HEK293 (cell line): ENCODE measurements around the gene SIK3.
A peak's percentile ranks its signal among the peaks of the same experiment; 100 is the strongest.

Experiments used
- FEZF1 ChIP-seq: fragments of 450-650 bp; formaldehyde crosslinking; IDR thresholded peaks from 2 replicates; pipeline ENCODE4 v1.5.1; 2016; ENCODE audit warnings: missing biosample characterization, missing genetic modification characterization
- HOXC10 ChIP-seq: sonication (generic); formaldehyde crosslinking; IDR thresholded peaks from 2 replicates; pipeline ENCODE4 v1.8.1; 2023; ENCODE audit warnings: mild to moderate bottlenecking, missing genetic modification reagents
- KLF1 ChIP-seq: fragments of 450-650 bp; formaldehyde crosslinking; IDR thresholded peaks from 2 replicates; pipeline ENCODE4 v1.5.1; 2016; ENCODE audit warnings: missing biosample characterization, missing genetic modification characterization
- PATZ1 ChIP-seq: fragments of 450-650 bp; formaldehyde crosslinking; IDR thresholded peaks from 2 replicates; pipeline ENCODE4 v1.5.1; 2016; ENCODE audit warnings: missing biosample characterization, missing genetic modification characterization
- SETDB1 ChIP-seq: IDR thresholded peaks from one replicate; pipeline ENCODE4 v1.6.1; 2017; ENCODE audit warnings: mild to moderate bottlenecking, low read length, moderate library complexity, mixed read lengths; ENCODE audit not compliant: insufficient read length
- SP7 ChIP-seq: fragments of 450-650 bp; formaldehyde crosslinking; IDR thresholded peaks from 2 replicates; pipeline ENCODE4 v1.5.1; 2016; ENCODE audit warnings: missing biosample characterization, missing genetic modification characterization
- TRIM28 ChIP-seq: IDR thresholded peaks from 2 replicates; pipeline ENCODE4 v1.6.1; 2011; ENCODE audit warnings: low read length, control low read depth, borderline replicate concordance
- ZBTB1 ChIP-seq: fragments of 450-650 bp; formaldehyde crosslinking; IDR thresholded peaks from 2 replicates; pipeline ENCODE4 v1.5.1; 2016; ENCODE audit warnings: missing biosample characterization, missing genetic modification characterization
- ZBTB6 ChIP-seq: fragments of 450-650 bp; formaldehyde crosslinking; IDR thresholded peaks from 2 replicates; pipeline ENCODE4 v1.5.1; 2017; ENCODE audit warnings: missing biosample characterization, missing genetic modification characterization
- ZNF112 ChIP-seq: fragments of 450-650 bp; formaldehyde crosslinking; IDR thresholded peaks from 2 replicates; pipeline ENCODE4 v1.5.0; 2017; ENCODE audit warnings: missing biosample characterization, missing genetic modification characterization
- ZNF121 ChIP-seq: fragments of 450-650 bp; formaldehyde crosslinking; IDR thresholded peaks from 2 replicates; pipeline ENCODE4 v1.5.1; 2016; ENCODE audit warnings: missing biosample characterization, missing genetic modification characterization
- ZNF138 ChIP-seq: fragments of 450-650 bp; formaldehyde crosslinking; IDR thresholded peaks from 2 replicates; pipeline ENCODE4 v1.5.1; 2016; ENCODE audit warnings: missing biosample characterization, missing genetic modification characterization, borderline replicate concordance
- ZNF146 ChIP-seq: fragments of 450-650 bp; formaldehyde crosslinking; IDR thresholded peaks from 2 replicates; pipeline ENCODE4 v1.5.1; 2016; ENCODE audit warnings: missing biosample characterization, missing genetic modification characterization
- ZNF148 ChIP-seq: fragments of 450-650 bp; formaldehyde crosslinking; IDR thresholded peaks from 2 replicates; pipeline ENCODE4 v1.5.0; 2017; ENCODE audit warnings: missing biosample characterization, missing genetic modification characterization, borderline replicate concordance
- ZNF214 ChIP-seq: fragments of 450-650 bp; formaldehyde crosslinking; IDR thresholded peaks from 2 replicates; pipeline ENCODE4 v1.5.1; 2017; ENCODE audit warnings: missing biosample characterization, mild to moderate bottlenecking, missing genetic modification characterization, borderline replicate concordance
- ZNF37A ChIP-seq: fragments of 450-650 bp; IDR thresholded peaks from 2 replicates; pipeline ENCODE4 v1.5.1; 2018; ENCODE audit warnings: missing biosample characterization, missing genetic modification characterization
- ZNF404 ChIP-seq: fragments of 450-650 bp; formaldehyde crosslinking; IDR thresholded peaks from 2 replicates; pipeline ENCODE4 v1.5.1; 2017; ENCODE audit warnings: missing biosample characterization, missing genetic modification characterization
- ZNF449 ChIP-seq: fragments of 450-650 bp; formaldehyde crosslinking; IDR thresholded peaks from 2 replicates; pipeline ENCODE4 v1.5.1; 2017; ENCODE audit warnings: missing biosample characterization, mild to moderate bottlenecking, missing genetic modification characterization, moderate library complexity
- ZNF530 ChIP-seq: fragments of 450-650 bp; formaldehyde crosslinking; IDR thresholded peaks from 2 replicates; pipeline ENCODE4 v1.5.1; 2016; ENCODE audit warnings: low read depth, missing biosample characterization, missing genetic modification characterization
- ZNF560 ChIP-seq: fragments of 450-650 bp; formaldehyde crosslinking; IDR thresholded peaks from 2 replicates; pipeline ENCODE4 v1.5.1; 2017; ENCODE audit warnings: missing biosample characterization, missing genetic modification characterization, borderline replicate concordance
- ZNF610 ChIP-seq: fragments of 450-650 bp; formaldehyde crosslinking; IDR thresholded peaks from 2 replicates; pipeline ENCODE4 v1.5.1; 2016; ENCODE audit warnings: missing biosample characterization, missing genetic modification characterization, borderline replicate concordance
- ZNF621 ChIP-seq: fragments of 450-650 bp; formaldehyde crosslinking; IDR thresholded peaks from 2 replicates; pipeline ENCODE4 v1.5.1; 2017; ENCODE audit warnings: missing biosample characterization, missing genetic modification characterization
- ZNF624 ChIP-seq: fragments of 450-650 bp; formaldehyde crosslinking; IDR thresholded peaks from 2 replicates; pipeline ENCODE4 v1.5.1; 2017; ENCODE audit warnings: missing biosample characterization, missing genetic modification characterization
- ZNF677 ChIP-seq: fragments of 450-650 bp; IDR thresholded peaks from 2 replicates; pipeline ENCODE4 v1.5.0; 2018; ENCODE audit warnings: missing biosample characterization, mild to moderate bottlenecking, missing genetic modification characterization, moderate library complexity
- ZNF837 ChIP-seq: fragments of 450-650 bp; formaldehyde crosslinking; IDR thresholded peaks from 2 replicates; pipeline ENCODE4 v1.5.1; 2016; ENCODE audit warnings: missing biosample characterization, missing genetic modification characterization
- ZSCAN23 ChIP-seq: fragments of 450-650 bp; formaldehyde crosslinking; IDR thresholded peaks from 2 replicates; pipeline ENCODE4 v1.5.1; 2016; ENCODE audit warnings: missing biosample characterization, missing genetic modification characterization
- ZSCAN4 ChIP-seq: fragments of 450-650 bp; formaldehyde crosslinking; IDR thresholded peaks from 2 replicates; pipeline ENCODE4 v1.5.1; 2017; ENCODE audit warnings: missing biosample characterization, missing genetic modification characterization
- TF ChIP-seq, protein P1 (sequence below): fragments of 450-650 bp; formaldehyde crosslinking; IDR thresholded peaks from 2 replicates; pipeline ENCODE4 v1.5.1; 2017; ENCODE audit warnings: missing biosample characterization, missing genetic modification characterization
- TF ChIP-seq, protein P2 (sequence below): fragments of 450-650 bp; IDR thresholded peaks from 2 replicates; pipeline ENCODE4 v1.5.1; 2018; ENCODE audit warnings: missing biosample characterization, mild to moderate bottlenecking, missing genetic modification characterization

SIK3 gene

DNA sequence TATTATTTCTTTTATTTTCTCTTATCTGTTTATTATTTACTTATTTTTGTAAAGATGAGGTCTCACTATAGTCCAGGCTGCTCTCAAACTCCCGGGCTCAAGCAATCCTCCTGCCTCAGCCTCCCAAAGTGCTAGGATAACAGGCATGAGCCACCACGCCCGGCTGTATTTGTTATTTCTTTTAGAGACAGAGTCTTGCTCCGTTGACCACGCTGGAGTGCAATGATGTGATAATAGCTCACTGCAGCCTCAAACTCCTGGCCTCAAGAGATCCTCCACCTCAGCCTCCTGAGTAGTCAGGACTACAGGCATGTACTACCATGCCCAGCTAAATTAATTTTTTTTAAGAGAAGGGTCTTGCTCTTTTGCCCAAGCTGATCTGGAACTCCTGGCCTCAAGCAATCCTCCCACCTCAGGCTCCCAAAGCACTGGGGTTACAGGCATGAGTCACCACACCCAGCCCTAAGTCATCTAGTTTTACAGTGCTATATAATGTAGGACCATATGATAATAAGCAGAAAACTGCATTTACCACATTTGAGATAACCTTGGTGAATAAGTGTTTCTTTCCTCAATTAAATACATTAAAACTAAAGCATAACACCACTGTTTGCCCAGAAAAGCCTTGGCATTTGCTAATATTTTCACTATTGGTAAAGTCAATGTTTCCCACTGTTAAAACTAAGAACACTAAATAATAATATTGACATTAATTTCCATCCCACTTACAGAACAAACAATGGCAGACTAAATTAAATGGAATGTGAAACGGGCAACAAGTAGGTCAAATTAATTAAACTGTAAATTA, 127.5 kb downstream of the SIK3 start (continued):
- TF ChIP-seq ZNF148 (tag by site-specific recombination): no peak
- TF ChIP-seq ZNF530 (tag by site-specific recombination): no peak
- no peak for TF ChIP-seq ZNF677 (tag by site-specific recombination)
- TF ChIP-seq ZSCAN4 (tag by site-specific recombination): no peak
- no peak for TF ChIP-seq ZNF404 (tag by site-specific recombination)
- TF ChIP-seq ZNF37A: no peak
- TF ChIP-seq ZSCAN23: no peak
- no peak for TF ChIP-seq SETDB1
- TF ChIP-seq FEZF1 (tag by site-specific recombination): peak; percentile 51; the same call in 1 of the 2 replicates
- no peak for TF ChIP-seq PATZ1 (tag by site-specific recombination)
- TF ChIP-seq ZNF138 (tag by site-specific recombination): no peak
- TF ChIP-seq ZBTB1 (tag by site-specific recombination): no peak
- TF ChIP-seq TRIM28: no peak
- TF ChIP-seq ZNF837 (tag by site-specific recombination): no peak
- TF ChIP-seq, protein P1, sequence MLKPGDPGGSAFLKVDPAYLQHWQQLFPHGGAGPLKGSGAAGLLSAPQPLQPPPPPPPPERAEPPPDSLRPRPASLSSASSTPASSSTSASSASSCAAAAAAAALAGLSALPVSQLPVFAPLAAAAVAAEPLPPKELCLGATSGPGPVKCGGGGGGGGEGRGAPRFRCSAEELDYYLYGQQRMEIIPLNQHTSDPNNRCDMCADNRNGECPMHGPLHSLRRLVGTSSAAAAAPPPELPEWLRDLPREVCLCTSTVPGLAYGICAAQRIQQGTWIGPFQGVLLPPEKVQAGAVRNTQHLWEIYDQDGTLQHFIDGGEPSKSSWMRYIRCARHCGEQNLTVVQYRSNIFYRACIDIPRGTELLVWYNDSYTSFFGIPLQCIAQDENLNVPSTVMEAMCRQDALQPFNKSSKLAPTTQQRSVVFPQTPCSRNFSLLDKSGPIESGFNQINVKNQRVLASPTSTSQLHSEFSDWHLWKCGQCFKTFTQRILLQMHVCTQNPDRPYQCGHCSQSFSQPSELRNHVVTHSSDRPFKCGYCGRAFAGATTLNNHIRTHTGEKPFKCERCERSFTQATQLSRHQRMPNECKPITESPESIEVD (tag by site-specific recombination): peak; percentile 93
- TF ChIP-seq ZNF121: peak; percentile 98
- TF ChIP-seq ZNF449: no peak
- TF ChIP-seq SP7 (tag by site-specific recombination): peak; percentile 82
- TF ChIP-seq KLF1 (tag by site-specific recombination): no peak
- no peak for TF ChIP-seq HOXC10
- TF ChIP-seq ZBTB6 (tag by site-specific recombination): no peak
- 0 out of 2 replicates have a peak, but pooled peaks have one; percentile 12 for TF ChIP-seq ZNF146 (tag by site-specific recombination)
- no peak for TF ChIP-seq ZNF610
- TF ChIP-seq ZNF560 (tag by site-specific recombination): no peak
- no peak for TF ChIP-seq ZNF624 (tag by site-specific recombination)
- TF ChIP-seq ZNF112 (tag by site-specific recombination): no peak
- TF ChIP-seq ZNF621: no peak
- no peak for TF ChIP-seq ZNF214 (tag by site-specific recombination)
- TF ChIP-seq, protein P2, sequence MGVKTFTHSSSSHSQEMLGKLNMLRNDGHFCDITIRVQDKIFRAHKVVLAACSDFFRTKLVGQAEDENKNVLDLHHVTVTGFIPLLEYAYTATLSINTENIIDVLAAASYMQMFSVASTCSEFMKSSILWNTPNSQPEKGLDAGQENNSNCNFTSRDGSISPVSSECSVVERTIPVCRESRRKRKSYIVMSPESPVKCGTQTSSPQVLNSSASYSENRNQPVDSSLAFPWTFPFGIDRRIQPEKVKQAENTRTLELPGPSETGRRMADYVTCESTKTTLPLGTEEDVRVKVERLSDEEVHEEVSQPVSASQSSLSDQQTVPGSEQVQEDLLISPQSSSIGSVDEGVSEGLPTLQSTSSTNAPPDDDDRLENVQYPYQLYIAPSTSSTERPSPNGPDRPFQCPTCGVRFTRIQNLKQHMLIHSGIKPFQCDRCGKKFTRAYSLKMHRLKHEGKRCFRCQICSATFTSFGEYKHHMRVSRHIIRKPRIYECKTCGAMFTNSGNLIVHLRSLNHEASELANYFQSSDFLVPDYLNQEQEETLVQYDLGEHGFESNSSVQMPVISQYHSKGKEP (tag by site-specific recombination): no peak
